SH-SY5Y (cell line): ENCODE results near the gene CCNF.

ENCODE experiments used
- GATA2 ChIP-seq: IDR thresholded peaks from 2 replicates; pipeline ENCODE4 v1.6.1; 2011; ENCODE audit warnings: mild to moderate bottlenecking, low read depth, low read length
- GATA3 ChIP-seq: IDR thresholded peaks from 2 replicates; pipeline ENCODE4 v1.6.1; 2011; ENCODE audit warnings: low read depth, mild to moderate bottlenecking, low read length, moderate library complexity

DNA sequence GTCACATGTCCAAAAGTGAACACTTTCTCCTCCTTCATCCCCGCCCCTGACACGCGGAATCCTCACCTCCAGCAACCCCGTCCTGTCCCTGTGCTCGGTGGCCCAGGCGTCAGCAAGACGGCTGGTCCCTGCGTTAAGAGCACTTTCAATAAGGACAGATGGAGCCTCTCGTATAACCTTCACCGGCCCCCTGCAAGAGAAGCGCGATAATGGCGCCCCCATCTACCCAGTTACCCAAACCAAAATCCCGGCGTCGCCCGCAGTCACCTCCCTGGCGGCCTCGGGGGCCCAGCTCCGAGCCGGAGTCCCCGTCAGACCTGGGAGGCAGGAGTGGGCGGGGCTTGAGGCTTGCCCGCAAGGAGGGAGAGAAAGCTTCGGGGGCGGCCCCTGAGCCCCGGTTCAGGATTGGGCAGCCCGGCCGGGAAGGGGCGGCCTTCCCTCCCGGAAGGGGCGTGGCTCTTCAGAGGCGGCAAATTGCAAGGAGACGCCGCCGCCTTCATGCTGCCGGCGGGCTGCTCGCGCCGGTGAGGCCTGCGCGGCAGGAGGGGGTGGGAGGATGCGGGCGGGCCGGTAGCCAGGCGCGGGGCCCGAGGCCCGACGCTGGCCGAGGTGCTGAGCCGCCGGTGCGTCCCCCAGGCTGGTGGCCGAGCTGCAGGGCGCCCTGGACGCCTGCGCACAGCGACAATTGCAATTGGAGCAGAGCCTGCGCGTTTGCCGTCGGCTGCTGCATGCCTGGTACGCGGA lies 30.6 kb downstream of the CCNF start, which contains the start of gene TEDC2:
- TF ChIP-seq GATA2 (no peak), GATA3 (no peak)
